HAP-1 (cell line): ENCODE results near the gene FXYD6.
"Not testable (repeated sequence)": the region's sequence is repeated elsewhere in the genome, so short reads cannot be mapped to it uniquely, and the experiment has no call there.

ENCODE experiments used
- DNase-seq, 2 experiments: peaks; one replicate each; pipeline ENCODE4 v3.0.0-alpha.2; 2016 to 2020; ENCODE audit warnings: low spot score in 2 of 2
- H3K27me3 ChIP-seq: fragments of 250-450 bp; sonication (Bioruptor Pico); 2 replicates; pipeline ENCODE4 v1.5.1; 2020; ENCODE audit warnings: low read depth, mild to moderate bottlenecking, moderate library complexity
- H3K36me3 ChIP-seq: fragments of 250-450 bp; sonication (Bioruptor Pico); replicated peaks from 2 replicates; pipeline ENCODE4 v1.5.1; 2020; ENCODE audit warnings: mild to moderate bottlenecking
- H3K4me1 ChIP-seq: fragments of 250-450 bp; sonication (Bioruptor Pico); 2 replicates; pipeline ENCODE4 v1.5.1; 2020; ENCODE audit warnings: mild to moderate bottlenecking
- H3K4me3 ChIP-seq: fragments of 250-450 bp; sonication (Bioruptor Pico); 2 replicates; pipeline ENCODE4 v1.5.1; 2020; ENCODE audit warnings: mild to moderate bottlenecking, moderate library complexity
- H3K9me3 ChIP-seq: fragments of 250-450 bp; sonication (Bioruptor Pico); 2 replicates; pipeline ENCODE4 v1.5.1; 2020; ENCODE audit warnings: mild to moderate bottlenecking, moderate library complexity
- in situ Hi-C: fragments of 300-500 bp; cut with MboI; formaldehyde crosslinking; loops from 3 replicates; pipeline ENCODE4 v1.14.3; 2020; ENCODE audit warnings: low sequenced_read_pairs, inconsistent platforms, mixed read lengths

Gene FXYD6

DNA sequence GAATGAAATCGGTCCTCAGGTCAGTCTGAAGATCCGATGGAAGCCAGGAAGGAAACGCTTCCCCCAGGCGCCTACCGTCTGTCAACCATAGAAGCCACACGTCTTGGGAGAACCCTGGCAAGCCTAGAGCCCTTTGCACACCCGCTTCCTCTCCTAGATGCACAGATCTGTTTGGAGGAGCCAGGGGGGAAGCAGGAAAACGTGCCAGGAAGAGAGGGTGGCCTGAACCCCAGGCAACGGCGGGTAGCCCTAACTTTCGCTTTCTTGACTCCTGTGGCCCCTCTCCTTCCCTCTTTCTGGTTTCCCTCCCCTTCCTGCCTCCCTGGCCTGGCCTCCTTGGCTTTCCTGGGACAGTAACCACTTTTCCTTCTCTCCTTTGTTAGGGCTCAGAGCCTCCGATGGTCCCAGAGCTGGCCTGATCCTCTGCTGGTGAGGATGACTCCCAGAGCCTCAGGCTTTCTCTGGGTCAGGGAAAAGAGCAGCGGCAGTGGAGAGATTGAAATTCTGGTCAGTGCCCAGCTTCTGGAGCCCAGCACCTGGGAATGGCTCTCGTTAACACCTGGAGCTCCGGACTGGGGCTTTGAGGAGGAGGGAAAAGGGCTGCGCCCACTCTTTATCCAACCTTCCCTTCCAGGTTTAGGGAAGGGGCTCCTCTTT lies 2.1 kb downstream of the FXYD6 start:
- no peaks in the 10 kb centered on the region for H3K36me3 ChIP-seq
- H3K9me3 ChIP-seq, result no peaks in the 10 kb centered on the region
- H3K4me3 ChIP-seq, result no peak overlapping the region
- DNase-seq, result no peak
- H3K27me3 ChIP-seq, result no peaks in the 10 kb centered on the region
- in situ Hi-C loops, result no loop called here
- peaks cover 32% of the 10 kb centered on the region for H3K4me1 ChIP-seq

DNA sequence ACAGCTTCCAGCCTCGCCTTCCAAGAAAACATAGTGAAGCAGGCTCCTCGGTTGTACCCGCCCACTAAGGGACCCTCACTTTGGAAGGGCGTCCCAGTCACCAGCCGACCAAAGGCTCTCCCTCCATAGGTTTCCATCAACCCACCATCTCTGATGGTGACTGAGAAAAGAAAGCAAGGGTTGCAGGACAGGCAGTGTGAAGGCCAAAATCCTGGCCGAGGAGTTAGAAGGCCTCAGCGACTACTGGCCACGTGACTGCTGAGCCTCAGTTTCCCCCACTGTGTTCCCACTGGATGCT lies 2.7 kb downstream of the FXYD6 start:
- in situ Hi-C loops, result no loop called here
- Histone ChIP-seq H3K9me3 (no peaks in the 10 kb centered on the region), H3K4me3 (no peak overlapping the region), H3K4me1 (peaks cover 37% of the 10 kb centered on the region), H3K36me3 (no peaks in the 10 kb centered on the region), H3K27me3 (no peaks in the 10 kb centered on the region)
- no peak for DNase-seq

DNA sequence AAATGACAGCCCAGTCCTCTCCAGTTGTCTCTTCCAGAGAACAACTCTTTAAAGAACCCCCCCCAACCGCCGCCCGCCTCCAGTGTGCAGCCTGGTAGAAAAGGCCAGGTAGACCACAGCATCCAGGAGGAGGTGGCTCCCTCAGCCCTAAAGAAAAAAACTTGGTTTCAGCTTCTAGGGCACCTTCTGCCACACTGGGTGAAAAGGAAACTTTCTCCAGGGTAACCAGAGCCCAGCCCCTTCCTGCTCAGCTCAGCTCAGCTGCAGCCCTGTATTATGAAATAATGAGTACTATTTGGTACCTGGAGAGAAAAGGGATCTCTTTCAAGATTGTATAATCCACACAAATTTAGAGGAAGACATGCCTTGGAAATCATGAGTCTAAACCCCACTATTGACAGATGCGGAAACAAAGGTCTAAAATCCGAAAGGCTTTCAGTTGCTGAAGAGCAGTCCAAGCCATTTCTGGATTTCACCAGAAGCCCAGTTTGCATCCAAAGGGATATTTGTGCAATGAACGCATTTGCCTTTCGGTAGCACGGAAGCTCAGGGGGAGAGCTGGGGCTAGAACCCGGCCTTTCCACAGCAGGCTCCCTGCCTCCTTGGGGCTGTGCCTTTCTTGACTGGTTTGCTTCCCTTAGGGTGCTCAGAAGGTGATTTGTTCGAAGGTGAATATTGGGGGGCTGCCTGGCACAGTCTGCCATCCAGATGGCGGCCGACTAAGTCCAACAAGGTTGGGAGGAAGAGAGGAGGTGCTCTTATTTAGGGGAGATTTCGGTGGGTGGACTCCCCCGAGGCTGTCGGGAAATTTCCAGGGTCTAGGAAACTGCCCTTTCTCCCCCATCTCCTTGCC lies 3.3 kb downstream of the FXYD6 start:
- H3K9me3 ChIP-seq, result no peaks in the 10 kb centered on the region
- no peak for DNase-seq
- no peak overlapping the region for H3K4me3 ChIP-seq
- no peaks in the 10 kb centered on the region; the same call in 1 of the 2 replicates for H3K36me3 ChIP-seq
- H3K4me1 ChIP-seq, result peaks cover 39% of the 10 kb centered on the region
- H3K27me3 ChIP-seq, result no peaks in the 10 kb centered on the region
- in situ Hi-C loops, result no loop called here

DNA sequence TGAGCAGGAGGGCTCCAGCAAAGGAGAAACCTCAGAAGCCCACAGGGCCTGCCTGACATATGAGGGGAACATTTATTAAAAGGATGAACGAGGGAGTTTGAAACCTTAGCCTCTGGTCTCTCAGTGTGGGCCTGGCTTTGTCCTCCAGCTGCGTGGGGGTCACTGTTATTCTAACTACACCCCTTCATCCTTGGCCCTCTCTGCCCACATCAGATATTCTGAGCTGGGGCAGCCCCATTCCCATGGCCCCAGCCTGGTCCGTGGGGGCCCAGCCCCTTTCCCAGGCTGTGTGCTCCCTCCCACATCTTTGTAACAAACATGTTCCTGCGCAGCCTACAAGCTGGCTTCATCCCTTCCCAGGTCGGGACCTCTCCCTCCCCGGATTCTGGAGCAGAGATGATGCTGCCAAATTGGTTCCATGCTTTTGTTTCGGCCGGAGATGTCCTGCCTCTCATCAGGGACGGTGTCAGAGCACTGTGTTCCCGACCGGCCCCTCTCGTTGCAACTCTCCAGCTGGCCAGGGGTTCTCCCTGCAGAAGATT lies 4.0 kb downstream of the FXYD6 start:
- Histone ChIP-seq H3K27me3 (no peaks in the 10 kb centered on the region), H3K4me3 (no peak overlapping the region), H3K9me3 (no peaks in the 10 kb centered on the region), H3K36me3 (no peaks in the 10 kb centered on the region; the same call in 1 of the 2 replicates), H3K4me1 (peaks cover 39% of the 10 kb centered on the region)
- in situ Hi-C loops, result no loop called here
- no peak for DNase-seq

DNA sequence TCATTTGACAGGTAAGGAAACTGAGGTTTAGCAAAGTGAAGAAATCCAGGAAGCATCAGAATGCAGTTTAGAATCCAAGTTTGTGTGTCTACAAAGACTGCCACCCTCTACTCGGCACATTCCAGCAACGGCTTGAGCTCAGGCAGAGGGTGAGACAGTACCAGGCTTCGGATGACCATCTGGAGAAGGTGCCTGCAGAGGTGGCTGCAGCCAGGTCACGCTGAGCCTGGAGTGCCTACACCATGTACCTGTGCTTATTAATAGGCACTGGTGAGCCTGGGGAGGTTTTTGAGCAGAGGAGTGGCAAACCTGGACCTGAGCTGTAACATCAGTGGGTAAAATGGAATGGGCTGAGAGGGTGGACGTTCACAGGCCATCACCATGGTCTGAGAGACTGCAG lies 4.7 kb downstream of the FXYD6 start:
- peaks cover 32% of the 10 kb centered on the region for H3K4me1 ChIP-seq
- no peak for DNase-seq
- no peak overlapping the region for H3K4me3 ChIP-seq
- no peaks in the 10 kb centered on the region; the same call in 1 of the 2 replicates for H3K36me3 ChIP-seq
- H3K27me3 ChIP-seq, result no peaks in the 10 kb centered on the region
- H3K9me3 ChIP-seq, result no peaks in the 10 kb centered on the region
- in situ Hi-C loops, result no loop called here

DNA sequence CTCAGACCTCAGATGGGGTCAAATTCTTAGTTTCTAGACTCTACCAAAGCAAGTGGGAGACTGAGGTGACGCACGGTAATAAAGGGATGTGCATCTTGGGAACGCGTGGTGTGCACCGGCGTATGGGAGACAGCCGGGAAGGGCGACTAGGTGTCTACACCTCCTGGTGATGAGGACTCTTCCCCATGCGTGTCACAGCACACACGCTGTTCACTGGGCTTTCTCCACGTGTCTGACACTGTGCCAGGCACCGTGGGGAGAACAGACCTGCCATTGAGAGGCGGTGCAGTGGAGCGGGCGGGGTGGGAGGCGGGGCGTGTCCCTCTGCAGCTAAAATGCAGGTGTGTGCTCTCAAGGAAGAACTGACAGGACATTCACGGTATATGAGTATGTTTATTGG lies 5.3 kb downstream of the FXYD6 start:
- in situ Hi-C loops, result no loop called here
- DNase-seq, result no peak
- H3K9me3 ChIP-seq, result no peaks in the 10 kb centered on the region
- H3K4me1 ChIP-seq, result peaks cover 32% of the 10 kb centered on the region
- H3K36me3 ChIP-seq, result no peaks in the 10 kb centered on the region; the same call in 1 of the 2 replicates
- H3K27me3 ChIP-seq, result no peaks in the 10 kb centered on the region
- H3K4me3 ChIP-seq, result no peak overlapping the region

DNA sequence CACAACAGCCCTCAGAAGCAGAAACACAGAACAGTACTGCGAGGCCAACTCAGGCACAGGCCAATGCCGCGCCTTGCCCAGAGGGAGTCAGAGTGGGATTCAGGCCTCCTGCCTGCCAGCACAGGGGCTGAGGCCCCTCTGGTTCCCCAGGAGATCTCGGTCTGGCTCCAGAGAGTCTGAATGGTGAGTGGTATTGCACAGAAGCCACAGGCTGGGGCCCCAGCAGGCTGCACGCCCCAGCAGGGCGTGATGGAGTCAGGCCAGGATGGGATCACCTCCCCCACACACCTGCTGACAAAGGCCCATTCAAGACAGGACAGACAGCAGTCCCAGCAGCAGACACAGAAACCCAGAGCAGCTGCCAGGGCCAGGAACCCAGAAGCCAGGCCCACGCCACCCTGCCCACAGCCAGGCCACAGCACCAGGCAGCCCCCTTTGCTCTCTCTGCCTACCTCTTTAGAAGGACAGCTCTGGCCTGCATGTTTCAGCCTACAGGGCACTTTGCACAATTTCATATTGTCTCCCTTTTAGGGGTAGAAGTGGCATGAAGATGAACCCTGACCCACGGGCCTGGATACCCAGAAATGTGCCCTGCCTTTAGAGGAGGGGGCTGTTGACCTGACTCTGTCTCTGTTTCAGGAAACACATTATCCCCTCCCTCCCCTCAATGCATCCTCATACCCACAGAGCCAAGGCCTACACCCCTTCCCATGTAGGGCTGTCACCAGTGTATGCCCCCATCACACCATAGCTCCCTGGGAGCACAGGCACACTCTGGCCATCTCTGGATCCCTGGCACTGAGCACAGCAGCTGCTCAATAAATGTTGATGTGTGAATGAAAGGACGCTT lies 6.1 kb downstream of the FXYD6 start:
- Histone ChIP-seq H3K4me3 (no peak overlapping the region), H3K36me3 (no peaks in the 10 kb centered on the region; the same call in 1 of the 2 replicates), H3K9me3 (no peaks in the 10 kb centered on the region), H3K27me3 (no peaks in the 10 kb centered on the region), H3K4me1 (peaks cover 31% of the 10 kb centered on the region)
- in situ Hi-C loops, result no loop called here
- DNase-seq, result peak in 1 of 2 experiments; percentile 53

DNA sequence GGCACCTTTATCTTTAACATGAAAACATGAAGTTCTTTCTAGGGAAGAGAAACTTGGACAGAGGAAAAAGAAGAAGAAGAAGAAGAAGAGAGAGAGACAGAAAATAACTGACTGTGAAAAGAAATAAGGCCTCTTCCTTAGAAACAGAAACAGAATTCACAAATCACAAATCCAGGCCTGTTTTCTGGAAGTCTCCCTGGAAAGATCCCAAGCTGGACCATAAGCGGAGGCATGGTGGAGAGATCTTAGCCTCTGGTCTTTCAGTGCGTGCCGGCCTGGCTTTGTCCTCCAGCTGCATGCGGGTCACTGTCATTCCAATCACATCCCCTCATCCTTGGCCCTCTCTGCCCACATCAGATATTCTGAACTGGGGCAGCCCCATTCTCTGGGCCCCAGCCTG lies 6.9 kb downstream of the FXYD6 start:
- H3K36me3 ChIP-seq, result no peaks in the 10 kb centered on the region; the same call in 1 of the 2 replicates
- H3K9me3 ChIP-seq, result no peaks in the 10 kb centered on the region
- no peak overlapping the region for H3K4me3 ChIP-seq
- no peak for DNase-seq
- H3K4me1 ChIP-seq, result peaks cover 25% of the 10 kb centered on the region
- in situ Hi-C loops, result no loop called here
- no peaks in the 10 kb centered on the region for H3K27me3 ChIP-seq

DNA sequence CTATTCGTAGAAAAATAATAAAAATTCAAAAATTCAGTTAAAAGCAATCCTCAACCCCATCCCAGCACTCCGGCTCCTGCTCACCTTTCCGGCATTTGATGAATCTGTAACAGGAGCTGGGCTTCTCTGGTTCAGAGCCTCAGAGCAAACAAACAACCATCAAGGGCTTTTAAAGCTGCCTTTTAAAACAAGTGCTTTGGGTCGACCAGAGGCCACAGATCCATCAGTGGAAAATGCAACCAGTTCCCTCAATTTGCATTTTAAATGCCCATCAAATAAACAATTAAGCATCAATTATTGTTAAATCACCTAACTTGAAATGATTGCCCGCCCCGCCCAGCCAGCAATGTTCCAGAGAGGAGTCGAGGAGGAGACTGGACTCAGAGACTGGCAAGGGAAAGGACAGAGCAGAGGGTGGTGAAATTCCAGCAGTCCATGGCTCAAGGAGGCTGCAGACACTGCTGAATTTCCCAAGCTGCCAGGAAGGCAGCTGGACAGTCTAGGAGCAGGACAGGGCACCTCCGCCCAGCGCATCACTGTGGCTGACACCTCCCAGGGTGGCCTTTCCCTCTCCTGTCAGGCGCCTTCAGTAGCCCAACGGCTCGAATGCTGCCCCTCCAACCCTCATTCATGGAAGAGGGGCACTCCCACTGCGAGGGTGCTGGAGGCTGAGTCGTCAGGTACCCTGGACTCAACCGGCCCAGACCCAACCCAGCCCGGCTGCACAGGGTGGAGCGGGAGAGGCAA lies 7.5 kb downstream of the FXYD6 start:
- H3K4me1 ChIP-seq, result peaks cover 22% of the 10 kb centered on the region
- no peak overlapping the region for H3K4me3 ChIP-seq
- H3K9me3 ChIP-seq, result no peaks in the 10 kb centered on the region
- H3K36me3 ChIP-seq, result no peaks in the 10 kb centered on the region; the same call in 1 of the 2 replicates
- no peaks in the 10 kb centered on the region for H3K27me3 ChIP-seq
- in situ Hi-C loops, result no loop called here
- DNase-seq, result peak in 1 of 2 experiments; percentile 29

DNA sequence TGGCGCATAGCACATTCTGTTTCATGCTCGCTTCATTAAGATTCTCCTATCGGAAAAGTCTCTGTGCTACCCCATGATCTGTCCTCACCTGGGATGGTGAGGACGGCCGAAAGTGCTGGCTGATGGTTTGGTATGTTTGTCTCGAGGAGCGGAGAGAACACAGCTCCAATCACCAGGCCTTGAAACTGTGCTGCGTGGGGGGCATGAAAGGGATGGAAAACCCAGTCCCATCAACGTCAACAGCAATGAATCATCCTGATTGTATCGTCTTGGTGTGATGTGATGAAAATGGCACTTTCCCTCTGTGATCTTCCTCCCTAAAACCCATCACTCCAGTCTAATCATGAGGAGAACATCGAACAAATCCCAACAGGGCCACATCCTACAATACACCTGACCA lies 8.4 kb downstream of the FXYD6 start:
- in situ Hi-C loops, result no loop called here
- no peaks in the 10 kb centered on the region for H3K9me3 ChIP-seq
- no peaks in the 10 kb centered on the region for H3K27me3 ChIP-seq

DNA sequence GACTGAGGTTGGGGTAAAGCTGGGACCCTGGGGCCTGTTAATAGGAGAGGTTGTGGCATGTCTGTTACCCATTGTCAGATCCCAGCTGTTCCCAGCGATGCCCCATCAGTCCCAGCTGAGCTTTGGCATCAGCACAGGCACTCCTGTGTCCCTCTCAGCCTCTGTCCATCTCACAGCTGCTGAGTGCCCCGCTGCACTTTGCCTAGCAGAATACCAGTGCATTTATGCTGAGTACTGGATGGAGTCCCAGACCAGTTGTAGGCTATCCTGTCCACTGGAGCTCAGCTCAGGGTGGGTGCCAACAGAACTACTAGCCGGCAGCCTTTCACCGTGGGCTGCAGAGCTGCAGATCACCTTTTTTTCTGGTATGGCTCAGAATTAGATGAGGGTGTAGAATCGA lies 9.9 kb downstream of the FXYD6 start:
- Histone ChIP-seq H3K27me3 (no peaks in the 10 kb centered on the region), H3K4me1 (peaks cover 30% of the 10 kb centered on the region), H3K4me3 (no peak overlapping the region), H3K36me3 (no peaks in the 10 kb centered on the region; the same call in 1 of the 2 replicates), H3K9me3 (no peaks in the 10 kb centered on the region)
- DNase-seq, result no peak
- in situ Hi-C loops, result no loop called here

More for the DNA sequence above, 8.4 kb downstream of the FXYD6 start:
- H3K4me3 ChIP-seq, result no peak overlapping the region
- DNase-seq, result no peak
- H3K4me1 ChIP-seq, result peaks cover 22% of the 10 kb centered on the region
- no peaks in the 10 kb centered on the region; the same call in 1 of the 2 replicates for H3K36me3 ChIP-seq

DNA sequence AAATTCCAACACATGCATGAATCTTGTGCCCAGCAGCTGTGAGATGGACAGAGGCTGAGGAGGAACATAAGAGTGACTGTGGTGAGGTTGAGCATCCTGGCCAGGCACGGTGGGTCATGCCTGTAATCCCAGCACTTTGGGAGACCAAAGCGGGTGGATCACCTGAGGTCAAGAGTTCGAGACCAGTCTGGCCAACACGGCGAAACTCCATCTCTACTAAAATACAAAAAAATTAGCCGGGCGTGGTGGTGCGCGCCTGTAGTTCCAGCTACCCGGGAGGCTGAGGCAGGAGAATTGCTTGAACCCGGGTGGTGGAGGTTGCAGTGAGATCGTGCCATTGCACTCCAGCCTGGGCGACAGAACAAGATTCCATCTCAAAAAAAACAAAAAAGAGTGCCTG lies 10.9 kb downstream of the FXYD6 start:
- H3K4me3 ChIP-seq, H3K27me3 ChIP-seq, H3K9me3 ChIP-seq, DNase-seq, H3K36me3 ChIP-seq, in situ Hi-C loops: not testable (repeated sequence)
- peaks cover 35% of the 10 kb centered on the region for H3K4me1 ChIP-seq

DNA sequence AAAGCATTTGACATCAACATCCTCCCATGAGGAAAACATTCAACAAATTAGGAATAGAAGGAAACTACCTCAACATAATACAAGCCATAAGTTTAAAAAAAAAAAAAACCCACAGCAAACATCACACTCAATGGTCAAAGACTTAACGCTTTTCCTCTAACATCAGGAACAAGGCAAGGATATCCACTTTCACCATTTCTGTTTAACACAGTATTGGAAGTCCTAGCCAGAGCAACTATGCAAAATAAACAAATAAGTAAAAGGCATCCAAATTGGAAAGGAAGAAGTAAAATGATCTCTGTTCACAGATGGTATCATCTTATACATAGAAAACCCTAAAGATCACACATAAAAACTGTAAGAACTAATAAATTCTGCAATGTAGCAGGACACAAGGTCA lies 13.1 kb downstream of the FXYD6 start:
- Histone ChIP-seq H3K4me1 (peaks cover 39% of the 10 kb centered on the region), H3K27me3 (no peaks in the 10 kb centered on the region), H3K9me3 (no peaks in the 10 kb centered on the region), H3K36me3 (no peaks in the 10 kb centered on the region; the same call in 1 of the 2 replicates), H3K4me3 (no peak overlapping the region)
- in situ Hi-C loops, result no loop called here
- DNase-seq, result no peak
